ENCODE measurements around the gene FGD5.
A peak's percentile ranks its signal among the peaks of the same experiment; 100 is the strongest.

The FGD5 gene

DNA sequence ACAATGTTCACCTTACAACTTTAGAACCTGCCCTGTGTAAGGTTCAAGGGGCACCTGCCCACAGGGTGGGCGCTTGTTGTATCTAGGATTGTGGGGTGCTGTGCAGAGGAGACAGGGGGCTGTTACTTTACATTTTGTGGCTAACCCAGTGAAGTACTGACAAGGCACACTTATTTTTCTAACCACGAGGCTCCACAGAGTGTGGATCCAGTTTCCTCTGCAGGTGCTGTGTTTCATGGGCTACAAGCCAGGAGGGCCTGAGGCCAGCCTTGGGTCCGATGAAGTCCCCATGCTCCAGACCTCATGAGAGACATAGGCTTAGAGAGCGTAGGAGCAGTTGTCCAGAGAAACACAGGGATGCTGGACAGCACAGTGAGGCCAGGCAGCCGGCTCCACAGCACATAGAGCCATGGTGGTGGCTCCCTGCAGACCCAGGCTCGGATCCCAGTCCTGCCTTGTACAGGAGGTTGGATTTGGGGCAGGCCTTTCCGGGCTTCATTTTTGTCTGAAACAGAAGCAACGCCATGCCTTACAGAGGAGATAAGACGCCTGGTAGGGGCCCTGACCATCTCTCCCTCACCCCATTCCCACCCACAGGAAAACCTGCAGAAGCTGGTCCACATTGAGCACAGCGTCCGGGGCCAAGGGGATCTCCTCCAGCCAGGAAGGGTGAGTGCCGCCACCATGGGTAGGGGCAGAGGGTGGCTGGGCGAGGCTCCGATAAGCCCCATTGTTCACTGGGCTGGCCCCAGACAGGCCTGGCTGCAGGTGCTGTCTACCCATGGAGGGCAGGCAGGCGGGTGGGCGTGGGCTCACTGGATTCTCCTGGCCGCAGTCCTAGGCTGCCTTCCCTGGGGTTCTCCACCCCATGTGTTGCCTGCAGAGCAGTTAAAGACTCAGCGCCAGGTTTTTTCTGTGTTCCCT, 88.5 kb downstream of the FGD5 start:
- no peak for DNase-seq

GRCh38 chr3:14909250-14909649, 90.5 kb downstream of the FGD5 start:
- DNase-seq, result no peak

- no peak for DNase-seq
Observed at GRCh38 chr3:14911651-14912050, 92.9 kb downstream of the FGD5 start.

DNA sequence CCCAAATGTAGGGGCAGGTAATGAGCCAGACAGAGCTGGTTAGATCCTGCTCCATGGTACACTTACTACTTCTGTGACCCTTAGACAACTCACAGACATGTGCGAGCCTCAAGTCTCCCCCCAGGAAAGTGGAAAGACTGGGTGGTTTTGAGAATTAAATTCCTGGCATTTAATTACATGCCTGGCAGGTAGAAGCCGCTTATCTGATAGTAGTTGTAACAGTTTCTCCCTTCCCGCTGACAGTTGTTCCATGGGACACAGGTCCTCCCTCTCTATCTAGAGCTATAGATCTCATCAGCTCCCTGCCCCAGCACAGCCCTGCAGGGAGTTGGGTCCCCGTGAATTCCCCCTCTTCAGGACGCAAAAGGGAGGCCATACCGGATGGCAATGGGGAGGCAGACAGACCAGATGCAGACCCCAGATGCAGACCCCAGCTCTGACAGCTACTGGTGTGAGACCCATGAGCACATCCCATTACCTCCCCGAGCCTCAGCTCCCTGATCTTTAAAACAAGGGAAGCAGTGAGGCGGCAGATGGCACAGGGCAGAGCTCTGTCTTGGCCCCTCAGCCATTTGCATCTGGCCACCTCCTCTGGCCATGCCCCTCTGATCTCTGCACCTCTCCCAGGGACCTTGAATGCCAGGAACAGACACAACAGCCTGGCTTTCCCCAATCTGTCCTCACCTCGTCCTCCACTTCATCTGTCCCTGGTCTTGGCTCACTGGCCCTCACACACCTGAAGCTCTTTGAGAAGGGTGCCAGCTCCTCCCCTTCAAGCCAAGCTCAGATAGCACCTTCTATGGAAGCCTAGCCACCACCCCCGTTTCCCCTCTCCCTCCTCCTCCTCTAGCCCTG, 94.5 kb downstream of the FGD5 start:
- no peak for DNase-seq

GRCh38 chr3:14913926-14914778, 95.4 kb downstream of the FGD5 start:
- no peak for DNase-seq

DNA sequence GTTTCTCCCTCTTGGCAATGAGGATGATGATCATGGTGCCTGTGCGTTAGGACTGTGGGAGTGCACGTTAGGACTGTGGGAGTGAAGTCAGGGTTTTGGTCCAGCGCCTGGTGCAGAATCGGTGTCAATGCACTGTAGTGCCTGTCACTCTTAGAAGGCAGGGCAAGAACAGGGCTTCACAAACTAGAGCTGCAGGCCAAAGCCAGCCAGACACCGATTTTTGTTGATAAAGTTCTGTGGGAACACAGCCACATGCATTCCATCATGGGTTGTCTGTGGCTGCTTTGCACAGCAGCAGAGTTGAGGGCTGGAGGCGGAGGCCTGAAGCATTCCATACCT, 96.0 kb downstream of the FGD5 start:
- no peak for DNase-seq

GRCh38 chr3:14915636-14916222, 97.0 kb downstream of the FGD5 start:
- DNase-seq, result peak in 1 of 2 experiments; percentile 18

GRCh38 chr3:14918356-14918860, 99.6 kb downstream of the FGD5 start:
- no peak for DNase-seq

DNA sequence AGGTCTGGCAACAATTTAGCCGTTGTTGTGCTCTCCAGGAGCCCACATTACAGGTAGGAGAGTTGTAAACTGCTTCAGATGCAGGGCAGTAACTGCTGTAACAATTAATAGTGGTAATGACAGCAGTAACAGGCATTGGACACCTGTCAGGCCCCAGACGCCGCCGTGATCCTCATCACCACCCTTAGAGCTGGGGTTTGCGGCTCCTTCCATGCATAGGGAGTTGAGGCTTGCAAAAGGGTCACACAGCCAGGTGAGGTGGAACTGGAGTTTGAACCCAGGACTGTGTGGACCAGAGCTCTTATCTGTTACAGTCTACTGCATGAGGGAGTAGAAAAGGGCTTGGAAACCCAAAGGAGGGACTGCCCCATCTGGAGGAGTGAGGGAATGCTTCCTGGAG, 101.8 kb downstream of the FGD5 start:
- no peak for DNase-seq

GRCh38 chr3:14921034-14921616, 102.4 kb downstream of the FGD5 start:
- DNase-seq, result peak; percentile 84 to 87

GRCh38 chr3:14921811-14922705, 103.3 kb downstream of the FGD5 start:
- no peak for DNase-seq

GRCh38 chr3:14922863-14923262, 104.1 kb downstream of the FGD5 start:
- DNase-seq, result no peak

GRCh38 chr3:14923476-14923875, 104.7 kb downstream of the FGD5 start:
- DNase-seq, result no peak

DNA sequence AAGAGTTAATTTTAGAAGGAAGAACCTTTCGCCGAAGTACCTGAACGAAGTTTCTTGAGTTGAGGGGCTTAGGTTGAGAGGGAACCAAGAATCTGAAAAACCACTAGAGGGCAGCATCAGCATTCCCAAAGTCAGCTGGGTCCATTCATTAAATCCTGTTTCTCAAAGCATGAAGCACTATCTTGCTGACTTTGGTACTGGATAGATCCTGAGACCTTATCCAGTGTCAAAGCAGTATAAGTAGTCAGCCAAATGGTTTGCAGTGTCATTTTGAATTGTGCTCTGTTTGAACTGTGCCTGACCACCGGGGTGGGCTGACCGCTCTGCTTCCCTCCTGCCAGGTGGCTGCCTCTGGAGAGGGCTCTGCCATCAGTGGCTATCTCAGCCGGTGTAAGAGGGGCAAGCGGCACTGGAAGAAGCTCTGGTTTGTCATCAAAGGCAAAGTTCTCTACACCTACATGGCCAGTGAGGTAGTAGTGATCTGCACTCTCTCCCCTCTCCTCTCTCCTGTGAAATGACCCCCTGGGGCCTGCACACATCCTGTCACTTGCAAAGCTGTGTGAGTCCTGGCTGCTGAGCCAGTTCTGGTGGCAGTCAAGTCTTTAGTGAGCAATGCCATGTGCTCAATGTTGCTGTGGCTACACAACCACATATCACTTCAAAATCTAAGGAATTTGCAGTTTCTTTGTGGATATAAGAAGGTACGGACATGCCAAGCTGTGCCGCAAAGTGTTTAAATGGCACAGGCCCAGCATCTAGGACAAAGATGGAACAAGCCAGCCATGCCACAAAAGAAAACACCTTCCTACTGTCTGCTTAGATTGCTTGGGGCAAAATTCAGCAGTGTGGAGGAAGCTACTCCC, 107.2 kb downstream of the FGD5 start:
- peak in 1 of 2 experiments; percentile 23 for DNase-seq

DNA sequence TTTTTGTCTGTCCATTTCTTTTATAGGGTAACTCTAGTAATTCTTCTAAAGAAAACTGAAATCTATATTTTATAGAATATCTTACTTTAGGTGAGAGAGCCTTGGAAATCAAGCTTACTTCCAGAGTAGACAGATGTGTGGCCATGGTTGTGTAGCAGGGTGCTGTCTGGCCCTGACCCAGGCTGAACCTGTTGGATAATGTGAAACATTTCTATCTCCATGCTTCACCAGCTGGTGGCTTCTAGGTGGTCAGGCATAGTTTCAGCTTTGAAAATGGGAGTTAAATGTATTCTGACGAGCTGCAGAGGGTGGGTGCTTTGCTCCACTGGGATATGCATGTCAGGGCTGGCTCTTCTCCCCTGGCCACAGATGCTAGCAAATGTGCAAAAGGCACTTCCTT, 107.8 kb downstream of the FGD5 start:
- no peak for DNase-seq

DNA sequence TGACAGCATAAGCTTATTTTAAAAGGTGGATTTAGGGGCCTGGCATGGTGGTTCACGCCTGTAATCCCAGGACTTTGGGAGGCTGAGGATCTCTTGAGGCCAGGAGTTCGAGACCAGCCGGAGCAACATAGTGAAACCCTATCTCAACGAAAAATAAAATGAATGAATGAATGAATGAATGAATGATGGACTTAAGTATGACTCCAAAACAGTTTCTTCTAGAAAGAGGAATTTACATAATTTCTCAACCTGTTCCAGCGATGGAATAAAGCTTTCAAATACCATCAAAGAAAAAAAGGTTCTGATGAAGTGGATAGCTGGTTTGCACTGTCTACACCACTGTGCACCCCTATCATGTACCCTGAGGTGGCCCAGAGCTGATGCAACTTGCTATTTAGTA, 108.5 kb downstream of the FGD5 start:
- no peak for DNase-seq

GRCh38 chr3:14929310-14930074, 110.7 kb downstream of the FGD5 start:
- no peak for DNase-seq

DNA sequence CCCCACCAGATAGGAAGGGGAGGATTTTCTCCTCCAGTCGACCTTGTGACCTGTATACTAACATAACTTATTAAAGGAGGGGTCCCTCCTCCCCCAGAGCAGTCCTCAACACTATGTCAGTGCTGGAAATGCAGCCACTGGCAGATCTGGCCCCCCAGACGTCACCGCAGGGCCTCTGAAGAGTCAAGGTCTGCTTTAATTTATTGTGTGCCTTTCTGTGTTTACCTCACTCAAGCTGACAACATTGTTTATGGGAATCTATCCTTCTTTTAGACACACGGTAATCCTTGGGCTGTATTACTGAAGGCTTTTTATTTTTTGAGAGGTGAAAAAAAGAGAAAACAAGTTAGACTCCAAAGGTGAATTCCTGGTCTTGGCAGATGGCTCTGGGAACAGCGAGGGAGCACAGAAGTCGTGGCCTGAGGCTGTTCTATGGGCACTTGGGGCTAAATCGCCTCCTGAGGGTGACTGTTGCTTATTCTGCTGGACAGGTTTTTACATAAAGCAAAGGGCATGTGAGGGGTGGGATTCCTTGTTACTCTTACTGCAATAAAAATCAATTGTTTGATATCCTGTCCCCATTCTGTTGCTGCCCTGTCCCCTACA, 115.2 kb downstream of the FGD5 start:
- DNase-seq, result no peak

Data from activated CD4-positive, alpha-beta T cell treated with anti-CD3 and anti-CD28 coated beads, Interleukin-2, amount 50 U/mL, for 48 hours (primary cell).